Right lobe of liver (tissue), 4 donors: ENCODE measurements around the gene TIMM10B.

Experiments used
- CTCF ChIP-seq, 4 donors: fragments of 200-600 bp in 3 of 4; fragments of 450-650 bp in 1 of 4; IDR thresholded peaks; one replicate each; pipeline versions ENCODE4 v1.5.1 to v1.8.0; 2016 to 2022; ENCODE audit warnings: antibody characterized with exemption in 4 of 4, mild to moderate bottlenecking in 2 of 4
- POLR2A ChIP-seq: fragments of 450-650 bp; IDR thresholded peaks from one replicate; pipeline ENCODE4 v1.6.1; 2017; ENCODE audit warnings: antibody characterized with exemption, mild to moderate bottlenecking
- donor health status: DM: no; HTN: no; CAD: no.
- donor health status: DM: no; HTN: no; CAD: no.
- donor health status: DM: no; HTN: yes; CAD: no.

- TF ChIP-seq CTCF (IDR thresholded peaks at IDR 0.05), result no peak
- peak; percentile 97 for TF ChIP-seq POLR2A
Measured at GRCh38 chr11:6440906-6441358, 40.4 kb upstream of the TIMM10B start, which contains the start of gene HPX.
